G401 (cell line): Measurements from ENCODE around the gene PMFBP1. TPM values are rescaled to one million over a fixed set of nuclear protein-coding genes. Genes with fewer than 3 reads are reported as not detected.
A peak's percentile ranks its signal among the peaks of the same experiment; 100 is the strongest.

Experiments
- DNase-seq: peaks from one replicate; pipeline ENCODE4 v3.0.0-alpha.2; 2015; ENCODE audit warnings: low spot score
- in situ Hi-C: cut with HindIII; loops from 2 replicates; pipeline ENCODE4 v1.10.0; 2016; ENCODE audit warnings: low sequenced_read_pairs, mixed read lengths
- total RNA-seq: library from RNA; depleted of rRNA; stranded (reverse); fragments of >200 nt; shearing (Covaris generic); gene quantifications from 2 replicates; pipeline ENCODE4 v1.2.3, GENCODE V29; 2014

PMFBP1 gene
- total RNA-seq, 1 experiment from 2014 or later: 13.4 TPM

DNA sequence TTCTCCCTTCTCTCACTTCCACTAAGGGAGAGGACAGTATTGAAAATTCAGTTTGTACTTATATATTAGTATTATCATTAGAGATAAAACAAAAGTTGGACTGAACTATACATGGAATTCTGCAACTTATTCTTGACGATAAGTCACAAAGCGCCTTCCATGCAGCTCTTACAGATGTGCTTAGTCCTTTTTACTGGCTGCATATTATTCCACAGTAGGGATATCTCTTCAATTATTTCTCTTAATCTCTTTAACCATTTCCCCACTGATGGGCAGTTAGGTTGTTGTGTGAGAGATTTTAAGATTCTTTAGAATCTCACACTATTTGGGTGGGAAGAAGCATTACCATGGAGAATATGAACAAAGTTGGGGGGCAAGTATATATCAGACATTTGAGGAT, 32.0 kb downstream of the PMFBP1 start:
- in situ Hi-C loops: no loop called here
- DNase-seq: no peak

DNA sequence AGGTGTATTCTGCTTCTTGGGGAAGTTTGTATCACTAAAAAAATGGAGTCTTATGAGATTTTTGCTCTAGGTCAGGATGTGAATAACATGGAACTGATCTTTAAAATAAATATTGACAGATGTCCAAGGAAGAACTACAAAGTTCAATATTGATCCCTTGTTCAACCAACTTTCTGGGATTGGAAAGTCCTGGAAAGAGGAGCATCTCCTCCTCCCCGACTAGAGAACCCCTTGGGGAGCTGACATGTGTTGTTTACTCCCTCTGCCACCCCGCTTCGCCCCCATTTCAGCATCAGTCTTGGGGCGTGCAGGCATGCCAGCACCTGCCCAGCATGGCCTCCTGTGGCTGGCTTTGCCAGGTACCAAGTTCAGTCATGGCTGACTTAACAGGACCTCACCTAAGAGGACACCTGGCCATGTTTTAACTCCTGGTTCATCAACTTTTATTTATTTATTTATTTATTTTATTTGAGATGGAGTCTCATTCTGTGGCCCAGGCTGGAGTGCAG, 33.8 kb downstream of the PMFBP1 start:
- in situ Hi-C loops: no loop called here
- DNase-seq: no peak

DNA sequence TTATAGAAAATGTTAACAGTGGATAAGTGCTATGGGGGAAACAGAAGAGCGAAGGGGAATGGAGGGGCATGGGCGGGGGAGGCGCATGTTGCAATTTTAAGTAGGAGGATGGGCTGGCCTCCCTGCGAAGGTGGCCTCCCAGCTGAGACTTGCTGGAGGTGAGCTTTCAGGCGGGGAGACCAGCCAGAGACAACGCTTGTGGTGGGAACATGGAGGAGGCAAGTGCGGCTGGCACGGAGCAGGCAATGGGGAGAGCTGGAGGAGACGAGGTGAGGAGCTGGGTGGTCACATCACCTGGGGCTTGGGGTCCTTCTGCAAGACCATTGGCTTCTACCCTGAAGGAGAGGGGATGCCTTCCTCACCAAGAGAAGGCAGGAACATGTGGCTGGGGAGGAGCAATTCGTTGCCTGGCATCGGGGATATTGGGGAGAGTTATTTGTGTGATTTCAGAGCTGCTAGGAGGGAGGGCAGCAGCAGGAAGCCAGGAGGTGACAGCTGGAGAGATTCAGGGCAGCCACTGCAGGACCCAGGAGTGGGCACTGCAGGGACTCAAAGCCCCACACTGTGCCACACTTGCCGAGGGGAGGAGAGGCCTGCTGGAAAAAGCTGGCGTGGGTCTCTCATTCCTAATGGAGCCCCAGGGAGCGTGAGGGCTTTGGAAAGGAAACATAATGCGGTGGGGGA, 34.4 kb downstream of the PMFBP1 start:
- in situ Hi-C loops: no loop called here
- DNase-seq: no peak

DNA sequence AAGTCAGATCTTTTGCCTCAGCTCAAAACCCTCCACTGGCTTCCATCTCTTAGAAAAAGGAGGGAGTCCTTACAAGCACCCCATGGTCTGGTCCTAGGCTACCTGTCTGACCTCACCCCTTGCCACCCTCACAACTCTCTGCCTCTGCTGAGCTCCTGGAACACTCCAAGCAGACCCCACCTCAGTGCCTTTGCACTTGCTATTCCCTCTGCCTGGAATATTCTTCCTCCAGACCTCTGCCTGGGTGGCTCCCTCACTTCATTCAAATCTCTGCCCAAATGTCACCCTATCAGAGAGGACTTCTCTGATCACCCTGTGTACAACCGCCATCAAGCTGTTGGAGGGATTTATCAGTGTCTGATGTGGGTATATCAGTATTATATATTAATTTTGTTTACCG, 37.4 kb downstream of the PMFBP1 start:
- in situ Hi-C loops: no loop called here
- no peak for DNase-seq

DNA sequence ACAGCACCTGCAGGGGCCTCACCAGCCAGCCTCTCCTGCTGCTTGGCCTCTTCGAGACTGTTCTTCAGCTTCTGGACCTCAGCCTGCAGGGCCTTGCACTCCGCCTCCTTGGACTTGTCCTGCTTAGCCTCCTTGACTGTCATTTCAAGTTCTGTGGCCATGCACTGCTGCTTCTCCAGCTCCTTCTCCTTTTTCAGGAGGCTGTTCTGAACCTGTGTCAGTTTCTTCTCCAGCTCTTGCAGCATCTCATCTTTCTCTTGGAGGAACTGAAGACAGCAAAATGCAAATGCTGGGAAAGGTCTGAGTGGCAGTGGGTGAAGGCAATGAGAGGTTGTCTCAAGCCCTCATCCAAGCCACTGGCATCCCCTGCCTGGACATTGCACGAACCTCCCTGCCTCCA, 39.2 kb downstream of the PMFBP1 start:
- DNase-seq: no peak
- in situ Hi-C loops: no loop called here

DNA sequence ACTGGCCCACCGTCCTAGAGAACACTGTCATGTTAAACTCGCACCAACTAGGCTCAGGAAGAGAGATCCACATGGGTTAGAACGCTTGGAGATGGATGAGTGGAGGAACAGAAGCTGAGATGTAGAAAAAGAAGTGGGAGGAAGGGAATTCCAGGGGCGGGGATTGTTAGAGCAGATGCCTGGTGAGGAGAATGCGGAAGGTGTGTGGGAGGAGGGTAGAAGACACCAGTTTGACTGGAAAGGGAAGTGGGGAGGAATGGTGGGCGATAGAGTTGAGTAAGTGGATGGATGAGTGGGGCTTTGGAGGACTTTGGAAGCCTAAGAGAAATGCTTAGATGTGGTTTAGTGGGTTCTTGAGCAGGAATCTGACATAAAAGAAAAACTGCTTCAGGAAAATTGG, 40.9 kb downstream of the PMFBP1 start:
- no peak for DNase-seq
- in situ Hi-C loops: no loop called here

DNA sequence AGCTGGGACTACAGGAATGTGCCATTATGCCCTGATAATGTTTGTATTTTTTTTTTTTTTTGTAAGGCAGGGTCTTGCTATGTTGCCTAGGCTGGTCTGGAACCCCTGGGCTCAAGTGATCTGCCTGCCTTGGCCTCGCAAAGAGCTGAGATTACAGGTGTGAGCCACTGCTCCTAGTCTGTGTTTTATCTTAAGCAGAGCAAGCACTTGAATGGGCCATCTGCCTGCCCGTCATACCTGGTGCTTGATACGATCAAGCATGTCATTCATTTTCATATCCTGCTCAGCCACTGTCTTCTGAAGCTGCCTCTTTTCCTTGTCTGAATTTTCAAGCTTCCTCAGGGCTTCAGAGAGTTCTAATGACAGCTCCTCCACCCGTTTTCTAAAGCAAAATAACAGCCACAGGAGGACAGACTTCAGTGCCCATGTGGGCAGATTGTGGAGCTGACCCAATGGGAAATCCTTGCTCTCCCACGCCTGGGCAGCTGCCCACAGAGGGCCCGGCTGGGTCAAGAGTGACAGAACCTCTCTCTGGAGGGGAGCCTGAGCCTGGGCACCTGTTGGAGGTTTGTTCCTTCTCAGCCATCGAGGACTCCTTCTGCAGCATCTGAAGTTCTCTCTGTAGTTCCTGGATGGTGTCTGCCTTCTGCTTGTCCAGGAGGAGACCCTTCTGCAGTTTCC, 41.8 kb downstream of the PMFBP1 start:
- in situ Hi-C loops: loop anchor here (5.0 kb wide), 1 partner anchor 57 kb away; no protein-coding TSS in a partner anchor
- no peak for DNase-seq

DNA sequence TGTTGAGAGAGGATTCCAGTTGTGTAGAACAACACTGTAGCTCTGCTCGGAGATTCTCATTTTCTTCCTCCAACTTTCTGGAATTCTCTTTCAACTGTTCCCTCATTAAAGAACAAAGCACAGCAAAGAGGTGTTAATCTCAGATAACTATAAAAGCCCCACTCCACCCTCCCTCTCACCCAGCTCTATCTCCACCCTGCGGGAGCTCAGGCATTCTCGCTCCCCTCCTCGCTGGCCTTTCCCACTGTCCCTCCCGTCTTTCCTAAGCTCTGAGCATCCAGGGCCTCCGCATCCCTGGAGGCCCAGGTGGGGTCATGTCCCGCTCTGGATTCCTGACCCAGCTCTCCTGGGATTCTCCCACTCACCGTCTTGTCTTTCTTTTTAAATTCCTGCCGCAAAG, 43.3 kb downstream of the PMFBP1 start:
- in situ Hi-C loops: loop anchor here (5.0 kb wide), 1 partner anchor 59 kb away; no protein-coding TSS in a partner anchor
- no peak for DNase-seq

DNA sequence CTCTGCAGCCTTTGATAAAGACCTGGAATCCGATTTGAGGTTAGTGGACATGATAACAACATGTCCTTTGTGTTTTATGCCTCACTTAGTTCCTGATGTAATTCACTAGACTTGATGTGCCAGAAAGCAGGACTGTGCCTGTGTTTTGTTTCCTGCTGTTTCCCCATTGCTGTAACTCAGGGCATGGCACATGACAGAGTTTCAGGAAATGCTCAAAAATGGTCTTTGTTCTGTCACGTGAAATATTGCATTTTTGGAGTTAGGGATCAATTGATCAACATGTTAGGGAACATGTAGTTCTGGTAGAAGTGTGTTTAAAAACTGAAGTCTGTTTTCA, 45.6 kb downstream of the PMFBP1 start:
- DNase-seq: no peak
- in situ Hi-C loops: loop anchor here (5.0 kb wide), 1 partner anchor 61 kb away; no protein-coding TSS in a partner anchor

DNA sequence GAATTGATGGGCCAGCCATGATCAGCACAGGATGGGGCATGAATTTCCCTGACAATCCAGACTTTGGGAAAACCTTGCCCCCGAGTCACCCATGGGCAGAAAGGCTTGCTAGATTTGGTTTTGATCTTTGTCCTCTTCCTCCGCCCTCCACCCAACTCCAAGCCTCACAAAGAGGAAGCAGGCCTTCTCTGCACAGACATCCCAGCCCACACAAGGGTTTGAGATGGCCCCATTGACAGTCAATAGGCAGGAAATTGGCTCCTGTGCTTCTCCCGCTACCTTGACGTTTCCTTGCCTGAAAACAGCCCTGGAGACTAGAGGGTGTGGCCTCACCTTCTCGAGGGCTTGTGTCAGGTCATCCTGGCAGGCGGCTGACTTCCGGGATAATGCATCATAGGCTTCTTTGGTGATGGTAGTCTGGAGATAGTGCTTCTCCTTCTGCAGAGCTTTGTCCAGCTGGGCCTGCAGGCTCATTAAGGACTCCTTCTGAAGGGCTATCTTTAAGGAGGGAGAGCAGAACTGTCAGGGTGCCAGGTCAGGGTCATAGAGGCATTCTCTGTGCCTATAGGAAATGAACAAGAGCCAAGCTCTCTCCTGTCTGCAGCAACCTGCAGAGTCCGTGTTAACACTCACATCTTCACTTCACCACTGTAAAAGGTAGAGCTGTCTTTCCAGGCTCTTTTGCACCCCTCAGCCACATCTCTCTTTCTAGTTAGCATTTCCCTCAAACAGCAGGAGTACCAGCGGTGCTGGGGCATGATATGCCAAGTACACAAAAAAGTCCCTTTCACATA, 46.1 kb downstream of the PMFBP1 start:
- in situ Hi-C loops: loop anchor here (5.0 kb wide), 1 partner anchor 61 kb away; no protein-coding TSS in a partner anchor
- no peak for DNase-seq

DNA sequence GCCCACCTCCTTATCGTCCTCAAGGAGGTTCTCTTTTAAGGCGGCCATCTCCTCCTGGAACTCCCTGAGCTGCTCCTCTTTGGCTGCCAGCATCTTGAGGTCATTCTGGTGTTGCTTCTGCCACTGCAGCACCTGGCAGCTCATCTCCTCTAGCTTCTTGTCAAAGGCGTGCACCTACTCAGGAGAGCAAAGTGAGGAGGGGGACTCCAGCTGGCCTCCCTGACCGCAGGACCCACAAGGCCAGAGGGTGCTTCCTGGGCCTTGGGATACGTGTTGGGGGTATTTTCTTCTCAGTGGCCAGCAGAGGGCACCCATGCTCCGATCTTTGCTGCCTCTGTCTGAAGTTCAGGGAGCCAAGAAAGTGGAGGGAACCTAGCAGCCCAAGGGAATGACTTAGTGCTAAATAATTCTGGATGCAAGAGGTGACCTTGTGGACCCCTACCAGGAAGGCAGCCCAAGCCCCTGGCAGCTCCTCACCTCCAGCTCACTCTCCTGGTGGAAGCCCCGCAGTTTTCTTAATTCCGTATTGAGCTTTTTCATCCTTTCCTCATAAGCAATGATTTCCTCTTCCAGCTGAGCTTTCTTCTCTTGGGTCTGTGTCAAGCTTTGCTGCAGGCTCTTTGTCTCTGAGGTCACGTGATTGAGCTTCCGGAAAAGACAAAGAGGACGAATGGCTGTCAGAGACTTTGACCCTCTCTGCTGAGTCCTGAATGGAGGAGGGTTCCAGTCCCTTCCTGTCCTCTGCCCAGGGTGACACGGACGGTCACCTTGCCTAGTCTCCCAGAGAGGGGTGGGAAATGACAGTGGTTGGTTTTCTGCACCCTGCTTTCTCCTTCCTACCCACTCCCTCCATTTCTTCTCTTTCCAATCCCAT, 47.0 kb downstream of the PMFBP1 start:
- in situ Hi-C loops: loop anchor here (5.0 kb wide), 1 partner anchor 62 kb away; no protein-coding TSS in a partner anchor
- peak; percentile 69 for DNase-seq

DNA sequence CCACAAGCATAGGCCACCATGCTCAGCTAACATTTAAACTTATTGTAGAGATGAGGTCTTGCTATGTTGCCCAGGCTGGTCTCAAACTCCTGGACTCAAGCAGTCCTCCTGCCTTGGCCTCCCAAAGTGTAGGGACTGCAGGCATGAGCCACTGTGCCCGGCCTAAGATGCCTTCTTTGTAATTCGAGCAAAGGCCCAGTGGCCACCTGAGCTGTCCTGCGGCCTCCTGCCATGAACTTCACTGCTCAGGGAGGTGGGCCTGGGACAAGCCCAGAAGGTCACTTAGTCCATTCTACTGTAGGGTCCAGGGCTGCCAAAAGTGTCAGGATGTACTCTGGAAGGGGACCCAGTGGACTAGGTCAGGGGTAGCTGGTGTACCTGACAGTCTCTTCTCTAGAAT, 47.8 kb downstream of the PMFBP1 start:
- in situ Hi-C loops: no loop called here
- DNase-seq: no peak

DNA sequence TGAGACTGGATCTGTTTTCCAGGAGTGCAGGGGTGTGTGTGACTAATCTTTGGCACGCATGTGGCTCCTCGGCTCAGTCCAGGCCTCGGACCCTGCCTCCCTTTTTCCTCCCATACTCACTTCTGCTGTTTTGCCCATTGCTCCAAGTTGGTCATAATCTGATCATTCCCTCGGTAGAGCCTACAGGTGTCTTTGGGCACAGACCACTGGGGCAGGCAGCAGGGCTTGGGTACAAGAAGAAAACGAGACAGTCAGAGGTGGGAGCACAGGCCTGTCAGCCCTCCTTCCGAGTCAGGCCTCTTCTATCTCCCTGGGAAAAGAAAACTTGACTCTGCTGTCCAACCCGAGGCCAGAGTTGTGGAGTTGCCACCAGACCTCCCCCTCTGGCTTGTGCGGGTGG, 48.5 kb downstream of the PMFBP1 start:
- DNase-seq: no peak
- in situ Hi-C loops: no loop called here

DNA sequence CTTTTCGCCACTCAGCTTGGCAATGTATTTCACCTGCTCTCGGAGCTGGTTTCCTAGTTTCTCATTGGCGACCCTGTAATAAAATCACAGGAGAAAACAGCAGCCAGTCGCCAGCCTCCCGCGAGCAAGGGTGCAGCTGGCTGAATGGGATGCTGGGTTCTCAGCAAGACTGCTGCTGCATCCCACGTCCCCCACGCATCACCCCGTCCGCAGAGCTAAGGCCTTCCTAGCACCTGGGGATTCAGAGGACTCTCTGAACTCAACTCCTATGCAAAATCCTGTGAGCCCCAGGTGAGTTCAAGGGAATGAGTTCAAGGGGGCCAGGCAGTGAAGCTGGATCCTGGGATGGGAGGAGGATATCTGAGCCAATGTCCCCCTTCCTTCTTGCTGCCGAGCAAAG, 49.0 kb downstream of the PMFBP1 start:
- in situ Hi-C loops: no loop called here
- no peak for DNase-seq

DNA sequence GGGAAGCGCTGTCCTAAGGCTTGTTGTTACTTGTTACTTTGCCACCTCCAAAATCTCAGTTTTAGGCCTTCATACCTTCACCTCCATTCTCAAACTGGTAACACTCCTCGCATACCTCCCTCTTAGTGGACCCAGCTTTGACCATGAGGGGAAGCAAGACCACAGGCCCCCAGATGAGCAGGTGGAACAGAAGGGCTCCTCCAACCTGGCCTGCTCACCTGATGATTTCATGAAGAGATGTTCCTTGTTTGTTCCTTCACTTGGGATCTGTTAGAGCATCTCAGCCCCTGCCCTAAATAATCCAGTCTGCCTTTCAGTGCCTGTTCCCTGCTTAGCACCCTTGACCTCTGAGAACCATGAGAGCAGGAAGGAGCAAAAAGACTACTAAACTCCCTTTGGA, 49.6 kb downstream of the PMFBP1 start:
- no peak for DNase-seq
- in situ Hi-C loops: no loop called here

DNA sequence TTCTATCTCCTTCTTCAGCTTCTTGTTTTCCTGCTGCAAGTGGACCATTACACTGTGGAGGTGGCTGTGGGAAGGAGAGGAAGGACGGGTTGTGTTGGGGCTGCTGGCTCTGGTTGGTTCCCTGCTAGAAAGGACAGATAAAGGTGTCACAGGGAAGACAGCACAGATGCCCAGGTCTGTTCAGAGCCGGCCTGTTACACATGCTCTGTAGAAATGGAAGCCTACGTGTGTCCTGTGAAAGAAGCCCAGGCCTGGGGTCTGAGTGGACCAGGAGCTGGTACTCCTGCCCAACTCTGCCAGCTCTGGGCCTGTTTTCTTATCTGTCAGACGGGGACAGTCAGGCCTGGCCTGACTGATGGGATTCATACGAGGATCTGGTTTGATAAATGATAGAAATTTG, 51.9 kb downstream of the PMFBP1 start:
- DNase-seq: no peak
- in situ Hi-C loops: no loop called here

DNA sequence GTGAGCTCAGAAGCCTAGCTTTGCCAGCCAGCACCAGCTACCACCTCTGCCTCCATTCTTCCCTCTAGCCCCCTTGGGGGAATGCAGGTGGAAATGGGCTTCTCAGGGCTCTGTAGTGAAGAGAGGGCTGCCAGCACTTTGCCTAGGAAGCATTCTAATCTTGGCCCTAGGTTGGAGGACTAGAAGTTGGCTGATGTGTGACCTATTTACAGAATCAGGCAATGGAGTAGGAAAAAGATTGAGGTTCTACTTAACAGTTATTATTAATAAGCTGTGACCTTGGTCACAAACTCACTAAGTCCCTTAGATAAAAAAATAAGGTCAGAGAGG, 58.4 kb downstream of the PMFBP1 start:
- DNase-seq: no peak
- in situ Hi-C loops: no loop called here

DNA sequence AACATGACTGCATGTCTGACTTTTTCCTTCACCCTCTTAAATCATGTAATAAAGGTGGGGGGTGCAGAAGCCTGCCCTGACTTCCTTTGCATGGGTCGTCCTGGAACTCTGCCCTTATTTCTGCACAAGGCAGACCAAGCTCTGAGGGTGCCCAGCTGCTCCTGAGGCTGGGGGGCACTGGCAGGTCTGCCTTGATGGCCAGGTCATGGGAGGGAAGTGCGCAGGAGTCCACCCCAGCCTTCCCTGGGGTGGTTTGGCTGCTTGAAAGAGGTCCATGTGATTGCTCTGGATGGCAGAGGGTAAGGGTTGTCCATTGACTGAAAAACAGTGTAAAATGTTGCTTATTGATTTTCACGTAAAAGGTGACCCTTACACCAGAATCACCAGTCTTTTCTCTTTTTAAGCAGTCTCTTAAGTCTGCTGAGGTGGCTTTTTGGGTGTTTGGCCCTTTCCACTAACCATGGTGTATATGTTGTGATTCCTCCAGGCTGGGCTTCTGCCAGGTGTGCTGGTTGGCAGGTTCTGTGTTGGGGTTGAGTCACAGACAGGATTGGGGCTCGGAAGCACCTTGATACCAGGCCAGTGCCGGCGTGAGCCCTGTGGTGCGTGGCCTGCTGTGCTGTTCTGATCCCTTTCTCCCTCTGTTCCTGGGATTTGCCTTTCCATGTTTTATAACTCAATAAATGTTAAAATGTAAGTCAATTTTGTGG, 58.9 kb downstream of the PMFBP1 start:
- no peak for DNase-seq
- in situ Hi-C loops: no loop called here

DNA sequence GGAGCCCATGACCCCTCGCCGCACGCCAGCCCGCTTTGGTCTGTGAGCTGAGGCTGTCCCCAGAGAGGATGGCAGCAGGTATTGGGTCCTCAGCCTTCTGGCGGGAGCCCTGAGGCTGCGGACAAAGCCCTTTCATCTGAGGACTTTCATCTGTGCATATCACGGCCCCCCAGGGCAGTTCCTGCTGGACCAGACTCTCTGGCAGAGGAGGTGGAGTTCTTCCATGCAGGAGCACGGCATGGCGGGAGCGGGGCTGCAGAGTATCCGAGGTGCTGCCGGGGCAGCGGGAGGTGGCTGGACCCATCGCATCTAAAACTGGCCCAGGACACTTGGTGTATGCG, 59.5 kb downstream of the PMFBP1 start:
- no peak for DNase-seq
- in situ Hi-C loops: no loop called here
